NCI-H2171 (cell line): ENCODE measurements around the gene RHOXF2.
"Not testable (repeated sequence)": the region's sequence is repeated elsewhere in the genome, so short reads cannot be mapped to it uniquely, and the experiment has no call there.

Experiments used
- DNase-seq: peaks from one replicate; lab custom pipeline; 2025; lab: John Stamatoyannopoulos, UW

RHOXF2 gene, protein sequence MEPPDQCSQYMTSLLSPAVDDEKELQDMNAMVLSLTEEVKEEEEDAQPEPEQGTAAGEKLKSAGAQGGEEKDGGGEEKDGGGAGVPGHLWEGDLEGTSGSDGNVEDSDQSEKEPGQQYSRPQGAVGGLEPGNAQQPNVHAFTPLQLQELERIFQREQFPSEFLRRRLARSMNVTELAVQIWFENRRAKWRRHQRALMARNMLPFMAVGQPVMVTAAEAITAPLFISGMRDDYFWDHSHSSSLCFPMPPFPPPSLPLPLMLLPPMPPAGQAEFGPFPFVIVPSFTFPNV

DNA sequence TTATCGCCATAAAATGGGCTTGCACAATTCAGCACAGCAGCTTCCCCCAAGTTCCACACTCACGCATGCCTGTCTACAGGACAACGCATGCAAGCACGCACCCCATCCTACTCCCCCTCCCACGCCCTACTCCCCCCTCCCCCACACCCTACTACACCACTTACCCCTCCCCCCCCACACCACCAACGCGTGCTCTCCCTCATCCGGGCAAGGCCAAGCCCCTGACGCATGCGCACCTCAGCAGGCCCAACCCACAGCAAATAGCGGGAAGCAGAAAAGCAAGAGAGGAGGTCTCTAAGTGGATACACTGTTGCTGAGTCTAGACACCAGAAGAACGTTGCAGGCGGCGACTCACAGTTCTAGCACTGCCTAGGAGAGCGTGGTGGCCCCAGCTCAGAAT is at the start of gene RHOXF2:
RHOXF2 (plus strand) TSS at position 301 of the 400 bp plus-strand sequence. CDS start 138 bp downstream, outside the sequence.
- DNase-seq = not testable (repeated sequence)

DNA sequence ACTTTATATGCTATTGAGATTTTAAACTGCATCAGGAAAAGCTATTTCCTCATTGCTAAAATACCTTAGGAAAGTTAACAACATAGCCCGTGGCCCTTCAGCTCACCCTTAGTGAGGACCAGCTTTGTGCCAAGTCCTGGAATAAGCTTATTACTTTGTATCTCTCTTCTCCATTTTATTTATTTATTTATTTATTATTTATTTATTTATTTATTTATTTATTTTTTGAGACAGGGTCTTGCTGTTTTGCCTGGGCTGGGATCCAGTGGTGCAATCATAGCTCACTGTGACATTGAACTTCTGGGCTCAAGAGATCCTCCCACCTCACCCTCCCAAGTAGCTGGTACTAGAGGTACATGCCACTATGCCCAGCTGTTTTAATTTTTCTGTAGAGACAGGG is 49.0 kb upstream of the RHOXF2 start:
- no peak for DNase-seq

DNA sequence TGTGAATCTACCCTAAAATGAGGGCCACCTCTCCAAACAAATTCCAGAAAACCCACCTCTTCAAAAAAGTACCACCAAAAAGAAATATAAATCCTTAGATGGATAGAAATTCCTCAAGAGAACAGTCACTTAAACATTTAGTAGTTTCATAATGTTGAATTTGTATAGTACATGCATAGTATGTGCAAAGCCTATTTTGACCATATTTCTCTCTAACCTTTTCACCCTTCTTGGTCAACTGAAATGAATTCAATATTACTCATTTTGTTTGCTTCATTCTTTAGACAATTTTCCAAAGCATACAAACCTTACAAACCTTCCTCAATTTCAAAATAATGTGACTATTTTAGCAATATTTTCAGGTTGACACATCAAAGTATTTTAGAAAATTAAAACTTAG is 46.8 kb upstream of the RHOXF2 start:
- no peak for DNase-seq

DNA sequence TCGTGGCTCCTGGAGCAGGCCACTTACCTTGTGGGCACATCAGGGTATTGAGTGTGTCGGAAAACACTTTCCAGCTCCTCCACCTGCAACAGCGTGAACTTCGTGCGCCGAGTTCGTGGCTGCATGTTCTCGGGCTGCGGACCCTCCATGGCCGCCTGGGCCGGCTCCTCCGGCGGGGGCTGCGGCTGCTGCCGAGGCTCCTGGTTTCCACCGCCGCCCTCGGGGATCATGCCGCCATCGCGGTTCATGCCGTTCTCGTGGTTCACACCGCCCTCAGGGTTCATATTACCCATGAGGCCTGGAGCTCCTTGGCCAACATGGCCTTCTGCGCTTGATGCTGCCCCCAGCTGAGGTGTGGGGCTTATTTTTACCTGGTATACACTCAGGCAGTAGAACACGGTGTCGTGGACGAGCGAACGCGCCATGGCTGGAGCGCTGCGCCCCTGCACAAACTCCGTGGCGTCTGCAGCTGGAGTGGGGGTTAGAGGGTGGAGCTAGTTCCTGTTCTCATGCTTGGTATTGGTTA is 42.9 kb upstream of the RHOXF2 start, which contains the start of gene RHOXF1:
RHOXF1 (minus strand) TSS at position 476 of the 526 bp plus-strand sequence; CDS start at position 425, 51 bp downstream.
- DNase-seq = no peak

DNA sequence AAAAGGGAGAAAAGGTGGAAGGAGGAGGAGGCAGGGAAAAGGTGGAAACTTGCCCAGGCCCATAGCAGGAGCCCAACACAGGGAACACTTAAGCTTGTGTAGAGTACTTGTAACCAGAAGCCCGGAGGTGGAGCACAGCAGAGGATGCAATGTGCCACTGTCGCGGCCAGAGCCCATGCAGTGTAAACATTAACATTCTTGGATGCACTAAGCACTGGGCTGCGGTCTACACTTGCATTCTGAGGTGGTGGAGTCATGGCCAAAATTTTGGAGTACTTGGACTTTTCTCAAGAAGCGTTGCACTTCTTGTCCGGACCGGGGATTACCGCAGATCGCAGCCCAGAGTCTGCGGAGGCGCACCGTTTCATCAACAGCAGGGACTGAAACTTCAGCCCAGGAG is 38.2 kb upstream of the RHOXF2 start:
- DNase-seq = no peak

DNA sequence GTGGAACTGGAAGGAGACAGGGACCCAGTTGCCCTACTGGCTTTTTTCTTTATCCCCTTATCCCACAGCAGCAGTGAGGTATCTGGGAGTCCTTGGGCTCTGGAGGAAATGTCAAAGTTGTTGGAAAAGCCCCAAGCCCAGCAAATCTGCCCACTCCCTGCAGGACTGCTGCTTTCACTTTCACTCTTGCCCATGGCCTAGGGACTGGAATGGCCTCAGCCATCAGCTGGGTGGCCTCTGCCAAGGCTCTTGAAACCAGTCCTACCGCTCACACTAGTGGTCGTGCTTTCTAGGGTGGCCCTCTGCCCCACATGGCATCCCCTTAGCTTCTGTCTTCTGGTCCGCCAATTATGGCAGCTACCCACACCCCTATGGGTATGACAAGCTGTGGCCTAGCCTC is 33.0 kb upstream of the RHOXF2 start:
- DNase-seq = no peak

DNA sequence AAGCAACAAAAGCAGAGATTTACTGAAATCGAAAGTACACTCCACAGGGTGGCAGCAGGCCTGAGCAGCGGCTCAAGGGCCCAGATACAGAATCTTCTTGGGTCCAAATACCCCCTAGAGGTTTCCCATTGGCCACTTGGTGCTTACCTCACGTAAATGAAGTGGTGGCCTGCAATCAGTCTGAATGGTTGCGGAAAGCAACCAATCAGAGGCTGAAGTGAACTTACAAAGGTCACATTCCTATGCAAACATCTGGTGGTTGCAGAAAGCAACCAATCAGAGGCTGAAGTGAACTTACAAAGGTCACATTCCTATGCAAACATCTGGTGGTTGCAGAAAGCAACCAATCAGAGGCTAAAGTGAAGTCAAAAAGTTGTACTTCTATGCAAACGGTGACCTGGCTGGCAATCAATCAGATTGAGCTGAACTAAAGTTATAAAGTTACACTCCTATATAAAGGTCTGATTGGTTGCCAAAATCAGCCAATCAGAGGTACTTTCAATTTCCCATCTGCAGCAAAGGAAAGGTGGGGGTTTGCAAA is 30.0 kb upstream of the RHOXF2 start:
- DNase-seq = not testable (repeated sequence)

DNA sequence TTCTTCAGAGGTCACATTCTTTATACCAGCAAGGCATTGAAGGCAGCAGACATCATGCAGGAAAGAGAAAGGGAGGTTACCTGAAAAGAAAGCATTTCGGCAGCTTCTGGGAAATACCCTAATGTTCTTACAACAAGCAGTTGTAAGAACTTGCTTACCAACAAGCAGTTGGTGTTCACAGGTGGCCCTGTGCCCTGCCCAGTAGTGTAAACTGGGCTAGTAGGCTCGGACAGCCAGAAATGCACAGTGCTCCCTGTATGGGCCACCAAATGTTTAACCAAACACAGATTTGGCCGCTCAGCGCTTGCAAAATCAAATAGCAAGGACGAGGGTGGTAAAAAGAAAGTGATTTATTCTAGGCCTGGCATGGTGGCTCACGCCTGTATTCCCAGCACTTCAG is 22.3 kb upstream of the RHOXF2 start:
- DNase-seq = no peak

DNA sequence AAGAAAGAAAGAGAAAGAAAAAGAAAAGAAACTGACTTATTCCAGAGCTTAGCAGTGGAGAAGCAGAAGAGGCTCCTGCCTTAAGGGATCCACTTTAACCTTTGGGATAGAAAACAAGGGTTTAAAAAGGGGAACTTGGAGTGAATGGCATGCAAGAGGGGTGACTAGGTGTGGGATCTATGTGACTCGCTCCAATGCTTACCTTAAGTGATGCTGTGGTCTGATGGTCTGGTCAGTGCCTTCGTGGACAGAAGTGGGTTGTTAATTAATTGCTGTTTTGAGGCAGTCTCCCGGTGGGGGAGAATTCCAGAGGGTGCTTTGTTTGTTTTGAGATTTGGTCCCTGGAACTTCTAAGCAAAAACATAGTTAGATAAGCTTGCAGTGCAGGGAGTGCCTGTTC is 21.6 kb upstream of the RHOXF2 start:
- DNase-seq = no peak

DNA sequence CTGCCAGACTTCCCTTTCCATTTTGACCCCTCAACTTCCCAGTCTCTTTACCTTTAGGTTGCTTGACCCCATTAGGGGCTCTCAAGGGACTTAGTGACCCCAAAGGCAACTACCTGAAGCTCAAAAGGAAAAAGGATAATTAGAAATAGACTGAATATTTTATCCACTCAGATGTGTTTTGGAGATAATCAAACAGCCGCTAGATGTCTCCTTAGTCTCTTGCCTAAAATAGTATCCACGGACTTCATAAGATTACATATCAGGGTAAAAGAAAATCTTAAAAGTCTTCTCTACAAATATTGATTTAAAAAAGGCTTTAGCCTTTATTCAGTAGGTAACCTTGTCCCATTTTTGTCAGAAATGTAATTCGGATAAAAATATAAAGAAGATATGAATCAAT is 21.0 kb upstream of the RHOXF2 start:
- DNase-seq = no peak

DNA sequence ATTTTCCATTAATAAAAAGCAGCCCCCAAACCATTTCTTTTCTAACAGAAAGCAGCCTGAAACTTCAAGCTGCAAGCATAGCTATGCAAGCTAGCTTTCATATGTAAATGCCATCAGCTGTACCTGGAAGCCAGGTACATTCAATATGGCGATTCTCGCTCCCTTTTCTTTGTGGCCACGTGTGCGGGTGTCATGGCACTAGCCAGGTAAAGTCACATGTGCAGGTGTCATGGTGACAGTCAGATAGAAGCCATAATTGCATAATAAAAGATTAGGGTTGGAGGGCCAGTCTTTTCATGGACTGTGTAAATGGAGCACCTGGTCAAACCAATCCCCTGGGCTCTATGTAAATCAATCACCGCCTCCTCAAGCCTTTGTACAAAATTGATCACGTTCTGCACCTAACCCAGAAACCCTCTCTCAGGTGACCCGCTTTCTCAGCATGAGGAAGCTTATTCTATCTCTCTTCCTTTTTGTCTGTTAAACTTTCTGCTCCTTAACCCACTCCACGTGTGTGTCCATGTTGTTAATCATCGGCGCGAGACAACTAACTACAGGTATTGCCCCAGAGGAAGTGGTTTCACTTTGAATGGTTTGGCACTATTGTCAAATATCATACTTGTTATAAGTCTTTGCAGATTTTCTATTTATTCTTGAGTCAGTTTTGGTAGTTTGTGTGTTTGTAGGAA is 18.0 kb upstream of the RHOXF2 start:
- no peak for DNase-seq

DNA sequence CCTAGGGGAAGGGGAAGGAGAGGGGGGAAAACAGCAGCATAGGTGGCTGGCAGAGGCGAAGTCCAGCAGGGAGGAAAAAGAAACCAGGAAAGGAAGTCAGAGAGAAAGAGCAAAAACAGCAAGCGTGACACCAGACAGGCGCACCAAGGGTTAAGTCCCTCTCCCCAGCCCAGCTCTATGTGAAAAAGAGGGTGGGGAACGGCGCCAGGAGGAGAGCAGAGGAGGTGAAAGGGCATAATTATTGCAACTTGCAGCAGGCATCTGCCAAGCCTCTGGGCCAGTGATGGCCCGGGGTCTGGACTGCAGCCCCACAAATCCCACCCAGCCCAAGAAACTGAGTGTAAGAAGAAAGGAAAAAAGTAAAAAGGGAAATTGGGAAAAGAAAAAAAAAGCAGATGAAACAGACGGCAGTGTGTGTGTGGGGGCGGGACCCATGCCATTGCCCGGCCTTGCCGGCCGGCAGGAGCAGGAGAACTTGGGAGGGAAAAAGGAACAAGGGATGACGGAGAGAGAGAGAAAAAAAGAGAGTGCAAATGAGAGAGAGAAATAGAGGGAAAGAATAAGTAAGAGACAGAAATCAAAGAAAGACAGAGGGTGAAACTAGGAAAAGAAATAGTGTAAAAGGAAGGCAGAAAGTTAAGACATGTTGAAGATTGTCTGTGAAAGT is 14.1 kb upstream of the RHOXF2 start:
- no peak for DNase-seq

DNA sequence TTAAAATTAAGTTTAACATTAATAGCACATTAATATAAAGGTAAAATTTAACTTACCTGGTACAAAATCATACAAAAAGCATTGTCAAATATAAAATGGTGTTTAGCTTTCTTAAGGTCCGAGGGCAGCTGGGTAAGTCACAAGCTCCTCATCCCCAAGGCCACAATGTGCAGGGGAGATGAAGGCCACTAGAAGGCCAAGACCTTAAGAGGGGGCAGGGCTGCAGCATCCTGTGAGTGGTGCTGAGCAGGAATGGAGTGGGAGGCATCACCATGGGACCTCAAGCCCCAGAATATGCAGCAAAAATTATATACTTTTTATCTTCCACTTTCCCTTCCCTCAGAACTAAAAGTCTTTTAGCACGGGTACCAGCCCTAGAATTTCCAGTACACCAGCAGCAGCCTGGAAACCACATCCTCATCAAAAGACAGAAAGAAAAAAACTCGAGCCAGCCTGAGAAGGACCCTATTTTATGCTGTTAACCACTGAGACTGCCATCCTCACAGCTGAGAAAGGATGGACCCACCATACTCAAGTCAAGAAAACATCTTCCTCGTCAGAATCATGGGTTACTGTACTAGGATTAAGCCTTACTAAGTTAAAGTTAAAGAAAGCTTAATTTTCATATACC is 13.0 kb upstream of the RHOXF2 start:
- no peak for DNase-seq

DNA sequence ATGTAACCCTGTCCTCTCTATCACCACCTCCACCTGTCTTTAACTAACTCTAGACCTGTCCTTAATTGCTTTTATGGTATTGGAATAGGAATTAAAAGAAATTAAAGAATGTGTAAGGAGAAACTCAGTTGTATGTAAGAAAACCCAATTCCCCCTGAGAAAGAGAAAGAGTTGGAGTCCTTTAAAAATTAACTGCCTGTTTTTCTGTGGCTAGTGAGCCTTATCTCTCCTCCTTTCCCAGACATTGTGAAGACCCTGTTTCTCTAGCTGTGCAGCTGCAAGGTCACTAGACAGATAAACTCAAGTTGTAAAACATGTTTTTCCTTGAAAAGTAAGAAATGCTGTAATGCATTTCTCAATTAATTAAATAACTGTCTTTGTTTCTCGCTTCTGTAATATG is 12.1 kb upstream of the RHOXF2 start:
- DNase-seq = not testable (repeated sequence)

DNA sequence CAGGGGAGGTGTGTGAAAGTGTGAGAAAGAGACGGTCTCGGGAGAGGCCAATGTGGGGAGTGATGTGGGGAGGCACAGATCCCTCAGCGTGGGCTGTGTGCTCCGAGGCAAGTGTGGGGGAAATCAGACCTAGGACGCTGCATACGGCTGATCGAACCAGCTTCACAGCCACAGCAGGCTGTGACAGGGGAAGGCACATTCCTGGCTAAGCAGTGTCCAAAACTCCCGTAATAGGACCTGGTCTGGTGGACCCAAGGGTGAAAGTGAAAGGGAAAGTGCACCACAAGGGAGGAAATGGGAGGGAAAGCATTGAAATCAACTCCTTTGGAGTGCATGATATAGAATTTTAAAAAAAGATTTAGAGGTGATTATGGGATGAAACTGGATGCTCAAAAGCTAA is 10.9 kb upstream of the RHOXF2 start:
- no peak for DNase-seq

DNA sequence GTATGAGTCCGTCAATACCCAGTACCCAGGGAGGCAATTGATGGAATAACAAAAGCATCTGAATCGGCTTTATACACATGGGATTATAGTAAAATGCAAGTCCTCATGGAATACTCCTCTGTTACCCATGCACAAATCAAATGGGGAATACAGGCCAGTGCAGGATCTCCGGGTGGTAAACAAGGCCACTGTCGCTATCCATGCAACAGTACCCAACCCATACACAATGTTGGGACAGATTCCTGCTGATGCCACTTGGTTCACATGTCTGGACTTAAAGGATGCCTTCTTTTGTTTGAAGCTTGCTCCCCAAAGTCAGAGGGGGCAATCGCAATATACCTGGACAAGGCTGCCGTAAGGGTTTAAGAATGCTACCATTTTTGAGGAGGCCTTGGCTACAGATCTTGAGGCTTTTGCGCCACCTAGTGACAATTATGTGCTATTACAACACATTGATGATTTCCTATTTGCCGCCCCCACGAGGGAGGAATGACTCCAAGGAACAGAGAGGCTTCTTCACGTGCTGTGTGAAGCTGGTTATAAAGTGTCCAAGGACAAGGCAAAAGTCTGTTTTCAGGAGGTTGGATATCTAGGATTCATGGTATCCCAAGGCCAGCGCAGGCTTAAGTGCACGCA is 8.2 kb upstream of the RHOXF2 start:
- not testable (repeated sequence) for DNase-seq

DNA sequence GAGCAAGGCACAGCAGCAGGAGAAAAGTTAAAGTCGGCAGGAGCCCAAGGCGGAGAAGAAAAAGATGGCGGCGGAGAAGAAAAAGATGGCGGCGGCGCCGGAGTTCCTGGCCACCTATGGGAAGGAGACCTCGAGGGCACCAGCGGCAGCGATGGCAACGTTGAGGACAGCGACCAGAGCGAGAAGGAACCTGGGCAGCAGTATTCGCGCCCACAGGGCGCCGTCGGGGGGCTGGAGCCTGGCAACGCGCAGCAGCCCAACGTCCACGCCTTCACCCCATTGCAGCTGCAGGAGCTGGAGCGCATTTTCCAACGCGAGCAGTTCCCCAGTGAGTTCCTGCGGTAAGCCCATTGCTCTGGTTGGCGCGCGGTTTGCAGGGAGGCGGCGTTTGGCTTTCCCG is 673 bp downstream of the RHOXF2 start:
- DNase-seq = not testable (repeated sequence)

DNA sequence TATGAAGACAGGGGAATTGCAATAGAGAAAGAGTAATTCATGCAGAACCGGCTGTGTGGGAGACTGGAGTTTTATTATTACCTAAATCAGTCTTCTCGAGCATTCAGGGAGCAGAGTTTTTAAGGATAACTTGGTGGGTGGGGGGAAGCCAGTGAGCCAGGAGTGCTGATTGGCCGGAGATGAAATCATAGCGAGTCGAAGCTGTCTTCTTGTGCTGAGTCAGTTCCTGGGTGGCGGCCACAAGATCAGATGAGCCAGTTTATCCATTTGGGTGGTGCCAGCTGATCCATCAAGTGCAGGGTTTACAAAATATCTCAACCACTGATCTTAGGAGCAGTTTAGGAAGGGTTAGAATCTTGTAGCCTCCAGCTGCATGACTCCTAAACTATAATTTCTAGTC is 34.8 kb downstream of the RHOXF2 start:
- not testable (repeated sequence) for DNase-seq

DNA sequence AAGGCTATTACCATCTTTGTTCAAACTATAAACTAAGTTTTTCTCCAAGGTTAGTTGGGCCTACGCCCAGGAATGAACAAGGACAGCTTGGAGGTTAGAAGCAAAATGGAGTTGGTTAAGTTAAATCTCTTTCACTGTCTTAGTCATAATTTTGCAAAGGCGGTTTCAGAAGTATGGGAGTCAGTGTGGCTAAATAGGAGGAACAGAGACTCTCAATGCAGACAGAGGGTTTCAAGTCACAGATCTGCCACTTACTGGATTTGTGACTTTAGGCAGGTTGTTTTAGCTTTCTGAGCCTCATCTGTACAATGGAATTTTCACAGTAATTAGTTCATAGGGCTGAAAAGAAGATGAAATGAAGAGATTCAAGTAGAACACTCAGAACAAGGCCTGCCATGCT is 35.3 kb downstream of the RHOXF2 start:
- DNase-seq = not testable (repeated sequence)

DNA sequence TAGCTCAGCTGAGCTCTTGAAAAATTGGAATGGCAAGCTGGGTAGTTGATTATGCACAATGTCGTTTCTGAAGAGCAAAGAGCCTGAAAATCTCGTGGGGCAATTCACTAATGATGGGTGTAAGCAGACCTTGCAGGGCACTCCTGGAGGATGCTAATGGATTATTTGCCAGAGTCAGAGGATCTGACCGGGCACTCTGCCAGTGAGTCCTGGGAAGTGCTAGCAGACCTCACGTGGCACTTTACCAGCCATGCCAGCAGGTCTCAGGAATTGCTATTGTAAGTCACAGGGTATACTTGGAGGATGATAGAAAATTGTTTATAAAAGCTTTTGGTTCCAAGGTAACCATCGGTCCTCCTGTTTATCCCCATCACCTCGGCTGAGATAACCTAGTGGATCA is 37.4 kb downstream of the RHOXF2 start:
- DNase-seq = not testable (repeated sequence)

DNA sequence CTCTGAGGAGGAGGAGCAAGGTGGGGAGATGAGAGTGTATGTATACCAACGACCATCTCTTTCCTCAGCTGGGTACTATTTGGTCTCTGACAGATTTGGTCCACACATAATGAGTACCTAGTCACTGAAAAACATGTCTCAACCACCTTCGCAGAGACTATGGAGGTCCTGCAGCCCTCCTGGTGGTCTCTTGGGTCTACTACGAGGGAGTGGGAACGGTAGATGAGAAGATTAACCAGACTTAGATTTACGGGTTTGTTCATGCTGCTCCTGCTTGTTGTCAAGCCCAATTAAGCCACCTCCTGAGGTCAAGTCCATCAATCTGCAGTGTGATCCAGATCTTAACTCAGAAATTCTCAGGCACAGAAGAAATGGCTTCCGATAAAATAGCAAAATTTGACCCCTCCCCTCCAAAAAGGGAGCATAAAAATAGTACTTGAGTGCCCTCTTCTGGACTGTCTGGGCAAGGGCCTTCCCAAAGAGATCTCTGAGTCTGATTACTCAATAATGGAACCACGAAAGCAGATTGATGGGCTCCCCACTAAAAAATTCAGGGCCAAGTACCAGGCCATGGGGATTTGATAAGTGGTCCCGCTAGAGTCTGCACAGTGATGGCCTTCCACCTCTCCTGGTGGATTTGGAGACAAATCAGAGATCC is 38.3 kb downstream of the RHOXF2 start:
- DNase-seq = not testable (repeated sequence)
